ENCODE measurements around the gene TENM3.
A peak's percentile ranks its signal among the peaks of the same experiment; 100 is the strongest.

The TENM3 gene

GRCh38 chr4:182695009-182695408, 451.8 kb downstream of the TENM3 start:
- no peak for DNase-seq (ENCODE audit: low spot score)

- DNase-seq (ENCODE audit: low spot score): peak; percentile 29
Measured at GRCh38 chr4:182695842-182696241, 452.6 kb downstream of the TENM3 start.

- no peak for DNase-seq (ENCODE audit: low spot score)
Measured at GRCh38 chr4:182697094-182697493, 453.9 kb downstream of the TENM3 start.

- no peak for DNase-seq (ENCODE audit: low spot score)
Measured at GRCh38 chr4:182698212-182698611, 455.0 kb downstream of the TENM3 start.

GRCh38 chr4:182699201-182699600, 456.0 kb downstream of the TENM3 start:
- no peak for DNase-seq (ENCODE audit: low spot score)

GRCh38 chr4:182699795-182700194, 456.6 kb downstream of the TENM3 start:
- no peak for DNase-seq (ENCODE audit: low spot score)

GRCh38 chr4:182700362-182701160, 457.4 kb downstream of the TENM3 start:
- DNase-seq (ENCODE audit: low spot score): no peak

- no peak for DNase-seq (ENCODE audit: low spot score)
Measured at GRCh38 chr4:182704077-182704476, 460.9 kb downstream of the TENM3 start.

GRCh38 chr4:182704948-182705347, 461.7 kb downstream of the TENM3 start:
- DNase-seq (ENCODE audit: low spot score): no peak

GRCh38 chr4:182705389-182705788, 462.2 kb downstream of the TENM3 start:
- DNase-seq (ENCODE audit: low spot score): no peak

GRCh38 chr4:182711211-182711610, 468.0 kb downstream of the TENM3 start:
- DNase-seq (ENCODE audit: low spot score): no peak

GRCh38 chr4:182715548-182715947, 472.3 kb downstream of the TENM3 start:
- no peak for DNase-seq (ENCODE audit: low spot score)

- DNase-seq (ENCODE audit: low spot score): no peak
Measured at GRCh38 chr4:182716192-182716591, 473.0 kb downstream of the TENM3 start.

- no peak for DNase-seq (ENCODE audit: low spot score)
Measured at GRCh38 chr4:182717788-182718583, 474.8 kb downstream of the TENM3 start.

GRCh38 chr4:182724414-182724813, 481.2 kb downstream of the TENM3 start:
- no peak for DNase-seq (ENCODE audit: low spot score)

- no peak for DNase-seq (ENCODE audit: low spot score)
Measured at GRCh38 chr4:182729516-182729915, 486.3 kb downstream of the TENM3 start.

GRCh38 chr4:182730791-182731190, 487.6 kb downstream of the TENM3 start:
- DNase-seq (ENCODE audit: low spot score): no peak

- no peak for DNase-seq (ENCODE audit: low spot score)
Measured at GRCh38 chr4:182736207-182736606, 493.0 kb downstream of the TENM3 start.

- no peak for DNase-seq (ENCODE audit: low spot score)
Measured at GRCh38 chr4:182738283-182739047, 495.3 kb downstream of the TENM3 start.

GRCh38 chr4:182740256-182740655, 497.1 kb downstream of the TENM3 start:
- no peak for DNase-seq (ENCODE audit: low spot score)

- no peak for DNase-seq (ENCODE audit: low spot score)
Measured at GRCh38 chr4:182741054-182741453, 497.9 kb downstream of the TENM3 start.

- no peak for DNase-seq (ENCODE audit: low spot score)
Measured at GRCh38 chr4:182741914-182742313, 498.7 kb downstream of the TENM3 start.

- DNase-seq (ENCODE audit: low spot score): no peak
Measured at GRCh38 chr4:182743815-182744214, 500.6 kb downstream of the TENM3 start.
